Activated CD8-positive, alpha-beta memory T cell treated with anti-CD3 and anti-CD28 coated beads, Interleukin-2, amount 10 ng/mL, durations not matched to agents 7 days and 5 days (primary cell): ENCODE measurements around the gene ATXN1. TPM values are rescaled to one million over a fixed set of nuclear protein-coding genes. Genes with fewer than 3 reads are reported as not detected.
A peak's percentile ranks its signal among the peaks of the same experiment; 100 is the strongest.

Source experiments
- ATAC-seq: fragments of 150-1000 bp; cut with Tn5 transposase; one replicate; pipeline ENCODE4 v1.10.0; 2021; ENCODE audit warnings: moderate library complexity
- CTCF ChIA-PET: fragments of 350-600 bp; sonication (Branson Sonifier 250); formaldehyde crosslinking; loops from one replicate; lab custom pipeline; 2021; ENCODE audit warnings: antibody characterized with exemption; lab: Charles Lee
- DNase-seq: peaks from one replicate; pipeline ENCODE4 v3.0.0-alpha.2; 2020
- H3K27ac Mint-ChIP-seq: one replicate; pipeline ENCODE4 v1.8.0; 2021; ENCODE audit warnings: mild to moderate bottlenecking, mixed read lengths
- H3K27me3 Mint-ChIP-seq: one replicate; pipeline ENCODE4 v1.8.0; 2021; ENCODE audit warnings: mixed read lengths
- H3K36me3 Mint-ChIP-seq: one replicate; pipeline ENCODE4 v1.8.0; 2021; ENCODE audit warnings: mild to moderate bottlenecking, mixed read lengths
- H3K4me1 Mint-ChIP-seq: one replicate; pipeline ENCODE4 v1.8.0; 2021; ENCODE audit warnings: mixed read lengths
- H3K4me3 Mint-ChIP-seq: one replicate; pipeline ENCODE4 v1.8.0; 2021; ENCODE audit warnings: mild to moderate bottlenecking, moderate library complexity, mixed read lengths
- H3K9me3 Mint-ChIP-seq: one replicate; pipeline ENCODE4 v1.8.0; 2022; ENCODE audit warnings: low read depth, mixed read lengths
- total RNA-seq, 2 experiments: library from RNA; stranded (reverse); gene quantifications; one replicate each; pipeline ENCODE4 v1.2.3, GENCODE V29; 2021

Gene ATXN1
- total RNA-seq, 2 experiments from 2014 or later, result 84.6 to 117 TPM

DNA sequence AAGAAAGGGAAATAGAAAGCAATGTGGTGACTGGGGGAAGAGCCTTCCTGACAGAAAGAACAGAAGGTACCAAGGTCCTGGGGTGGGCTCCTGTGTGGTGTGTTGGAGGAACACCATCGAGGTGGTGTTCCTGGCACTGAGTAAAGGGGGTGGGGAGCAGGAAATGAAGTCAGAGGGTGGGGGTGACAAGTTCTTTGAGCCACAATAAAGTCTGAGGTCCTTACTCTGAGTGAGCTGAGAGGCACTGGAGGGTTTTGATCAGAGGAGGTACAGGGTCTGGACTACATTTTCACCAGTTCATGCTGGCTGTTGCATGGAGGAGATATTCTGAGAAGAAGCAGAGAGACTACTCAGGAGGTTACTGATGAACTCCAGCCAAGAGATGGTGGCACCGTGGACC lies 324.7 kb downstream of the ATXN1 start:
- Mint-ChIP-seq H3K9me3 (no peaks in the 10 kb centered on the region), H3K4me3 (peak overlapping the region; percentile 91), H3K4me1 (peaks cover 84% of the 10 kb centered on the region), H3K27me3 (no peaks in the 10 kb centered on the region), H3K36me3 (peaks cover 35% of the 10 kb centered on the region), H3K27ac (peak overlapping the region; percentile 94)
- DNase-seq, result peak; percentile 79
- CTCF ChIA-PET, result interaction anchor here (0.8 to 3.6 kb wide), 6 partner anchors 16 to 397 kb away, joined by 3 to 23 read pairs (median 4); partner anchors contain the start of gene ATXN1
- ATAC-seq, result peak; percentile 62

DNA sequence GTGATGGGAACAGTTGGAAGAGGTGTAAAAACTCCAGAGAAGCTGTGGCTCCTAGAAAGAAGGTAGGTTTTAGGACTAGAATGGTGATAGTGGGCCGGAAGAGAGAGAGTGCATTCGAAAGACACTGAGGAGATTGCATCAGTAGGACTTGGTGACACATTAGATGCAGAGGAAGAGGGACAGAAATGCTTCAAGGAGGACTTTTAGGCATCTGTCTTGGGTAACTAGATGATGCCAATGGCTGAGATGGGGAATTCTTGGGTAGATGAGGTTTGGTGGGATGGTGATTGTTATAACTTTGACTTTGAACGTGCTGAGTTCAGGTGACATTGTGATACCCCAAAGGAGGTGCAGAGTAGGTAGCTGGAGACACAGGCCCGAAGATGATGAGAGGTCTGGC lies 326.4 kb downstream of the ATXN1 start:
- Mint-ChIP-seq H3K4me1 (peaks cover 82% of the 10 kb centered on the region), H3K27me3 (no peaks in the 10 kb centered on the region), H3K36me3 (peaks cover 34% of the 10 kb centered on the region), H3K4me3 (peak overlapping the region; percentile 23), H3K27ac (peak overlapping the region; percentile 94), H3K9me3 (no peaks in the 10 kb centered on the region)
- CTCF ChIA-PET, result interaction anchor here (0.9 kb wide), 1 partner anchor 32 kb away, joined by 3 read pairs; no protein-coding TSS in a partner anchor
- DNase-seq (no peak), ATAC-seq (no peak)

DNA sequence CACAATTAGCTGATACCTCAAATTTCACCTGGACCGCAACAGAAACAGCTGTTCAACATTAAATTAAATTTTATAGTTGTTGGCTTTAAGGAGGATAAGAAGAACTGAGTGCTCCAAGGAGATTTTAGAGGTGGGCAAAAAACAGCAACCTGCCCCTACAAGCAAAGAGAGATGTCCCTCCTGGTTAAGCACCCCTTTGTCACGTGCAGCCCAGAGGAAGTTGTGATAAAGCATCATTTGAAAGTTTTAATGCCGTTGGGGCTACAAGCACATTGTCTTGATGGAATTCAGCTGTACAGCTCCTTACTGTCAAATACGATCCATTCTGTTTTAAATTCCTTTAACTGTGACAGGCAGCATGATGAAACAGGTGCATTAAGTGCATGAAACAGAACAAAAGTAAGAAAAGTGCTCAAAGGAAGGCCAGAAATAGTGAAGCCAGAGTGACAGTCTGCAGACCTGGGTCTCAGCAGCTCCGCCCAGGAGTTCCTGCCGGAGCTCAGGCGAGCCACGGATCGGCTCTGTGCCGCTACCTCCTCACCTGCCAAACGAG lies 327.8 kb downstream of the ATXN1 start:
- Mint-ChIP-seq H3K4me3 (no peak overlapping the region), H3K27ac (peak overlapping the region; percentile 41), H3K9me3 (no peaks in the 10 kb centered on the region), H3K4me1 (peaks cover 71% of the 10 kb centered on the region), H3K36me3 (peaks cover 44% of the 10 kb centered on the region), H3K27me3 (no peaks in the 10 kb centered on the region)
- ATAC-seq, result no peak
- no peak for DNase-seq
- CTCF ChIA-PET, result interaction anchor here (1.3 kb wide), 2 partner anchors 8 to 12 kb away, joined by 3 to 5 read pairs; no protein-coding TSS in a partner anchor

DNA sequence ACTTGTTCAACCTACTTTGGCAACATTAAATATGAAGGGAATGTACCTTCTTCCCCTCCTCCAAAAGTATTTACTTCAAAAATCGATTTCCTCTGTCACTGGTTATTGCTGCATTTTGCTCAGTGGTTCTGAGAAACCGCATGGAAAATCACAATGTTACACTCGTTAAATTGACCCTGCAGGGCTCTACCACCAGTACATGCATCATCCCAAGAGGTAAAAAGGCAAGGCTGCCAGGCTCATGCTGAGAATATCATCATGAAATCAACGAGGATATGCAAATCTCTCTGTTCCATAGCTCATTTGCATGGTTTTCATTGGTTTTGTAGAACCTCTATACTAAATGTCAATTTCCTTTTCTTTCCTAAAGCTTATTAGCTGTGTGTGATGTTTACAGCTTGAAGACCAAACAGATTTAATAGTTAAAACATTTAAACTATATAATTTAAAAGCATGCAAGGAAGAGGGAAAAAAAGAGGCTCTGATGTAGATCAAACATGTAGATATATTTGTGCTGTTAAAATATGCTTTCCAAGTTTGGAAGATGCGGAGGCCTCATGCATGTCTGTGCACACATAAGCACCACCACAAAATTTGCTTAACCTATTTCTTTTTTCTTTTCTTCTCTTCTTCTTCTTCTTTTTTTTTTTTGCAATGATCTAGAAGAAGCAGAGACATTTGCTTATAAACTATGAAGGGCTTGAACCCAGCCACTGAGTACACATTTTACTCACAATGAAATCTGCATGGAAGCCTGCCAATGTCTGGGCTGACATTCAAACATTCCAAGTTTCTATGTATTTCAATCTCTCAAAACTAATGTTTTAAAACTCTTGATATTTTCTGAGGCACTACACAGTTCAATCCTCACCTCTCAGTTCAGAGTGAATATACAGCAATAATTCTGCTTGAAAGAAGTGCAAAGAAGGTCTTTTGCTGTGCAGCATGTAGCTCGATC lies 328.9 kb downstream of the ATXN1 start:
- CTCF ChIA-PET, result interaction anchor here (0.7 to 1.3 kb wide), 3 partner anchors 10 to 1044 kb away, joined by 3 to 5 read pairs (median 3); no protein-coding TSS in a partner anchor
- H3K36me3 Mint-ChIP-seq, result peaks cover 39% of the 10 kb centered on the region
- ATAC-seq (peak; percentile 25), DNase-seq (peak; percentile 46)
- H3K4me1 Mint-ChIP-seq, result peaks cover 66% of the 10 kb centered on the region
- no peak overlapping the region for H3K4me3 Mint-ChIP-seq
- H3K9me3 Mint-ChIP-seq, result no peaks in the 10 kb centered on the region
- no peaks in the 10 kb centered on the region for H3K27me3 Mint-ChIP-seq
- peak overlapping the region; percentile 26 for H3K27ac Mint-ChIP-seq

DNA sequence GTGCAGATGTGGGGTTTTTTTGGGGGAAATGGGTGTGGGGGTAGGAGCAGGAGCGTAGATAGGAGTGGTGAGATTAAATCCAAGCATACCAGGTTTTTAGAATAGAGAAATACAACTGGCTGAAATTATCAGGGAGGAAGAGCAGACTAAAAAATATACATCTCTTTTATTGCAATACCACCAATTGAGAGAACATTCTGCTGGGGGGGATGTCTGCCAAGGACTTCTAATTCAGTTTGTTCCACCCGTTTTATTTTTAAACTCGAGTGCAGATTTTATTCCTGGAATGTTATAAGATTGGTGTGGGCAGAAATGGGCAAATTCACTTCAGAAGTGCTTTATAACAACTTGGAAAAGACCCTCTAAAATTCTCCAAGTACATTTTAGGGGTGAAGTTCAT lies 330.2 kb downstream of the ATXN1 start:
- Mint-ChIP-seq H3K4me1 (peaks cover 57% of the 10 kb centered on the region), H3K36me3 (peaks cover 31% of the 10 kb centered on the region)

DNA sequence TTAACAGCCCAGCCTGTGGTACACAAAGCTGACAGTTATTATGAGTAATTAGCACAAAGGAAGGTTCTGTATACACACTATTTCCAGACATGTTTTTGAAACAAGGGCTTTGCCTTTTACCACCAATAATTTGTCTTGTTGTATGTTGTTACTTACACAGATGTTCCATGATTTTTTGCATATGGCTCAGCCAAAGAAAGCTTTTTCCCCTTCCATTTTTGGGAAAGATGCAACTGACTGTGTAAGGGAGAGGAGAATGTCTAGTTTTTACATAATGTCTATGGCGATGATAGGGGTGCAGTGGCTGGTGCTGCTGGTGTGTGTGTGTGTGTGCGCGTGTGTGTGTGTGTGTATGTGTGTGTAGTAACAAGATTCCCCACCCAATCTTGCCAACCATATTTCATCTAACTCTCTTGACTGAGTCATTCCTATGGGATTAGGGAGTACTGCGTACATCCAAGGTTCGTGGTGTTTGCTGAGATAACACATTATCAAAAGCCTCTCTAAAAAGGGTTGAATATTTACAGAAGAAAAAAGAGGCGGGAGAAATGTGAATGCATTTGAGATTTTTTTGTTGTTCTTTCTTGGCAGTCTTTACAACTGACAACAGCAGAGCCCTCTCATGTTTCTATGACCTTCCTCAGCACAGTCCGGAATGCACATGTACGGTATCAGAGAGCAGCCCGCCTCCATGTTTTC lies 330.7 kb downstream of the ATXN1 start:
- peaks cover 33% of the 10 kb centered on the region for H3K36me3 Mint-ChIP-seq
- no peak for ATAC-seq
- CTCF ChIA-PET, result no interaction called here
- H3K4me1 Mint-ChIP-seq, result peaks cover 55% of the 10 kb centered on the region
- no peaks in the 10 kb centered on the region for H3K27me3 Mint-ChIP-seq
- DNase-seq, result no peak
- H3K27ac Mint-ChIP-seq, result no peak overlapping the region
- no peaks in the 10 kb centered on the region for H3K9me3 Mint-ChIP-seq
- H3K4me3 Mint-ChIP-seq, result no peak overlapping the region

More for the DNA sequence above, 330.2 kb downstream of the ATXN1 start:
- no peaks in the 10 kb centered on the region for H3K27me3 Mint-ChIP-seq
- H3K9me3 Mint-ChIP-seq, result no peaks in the 10 kb centered on the region
- no peak overlapping the region for H3K4me3 Mint-ChIP-seq
- CTCF ChIA-PET, result no interaction called here
- ATAC-seq (no peak), DNase-seq (no peak)
- no peak overlapping the region for H3K27ac Mint-ChIP-seq

DNA sequence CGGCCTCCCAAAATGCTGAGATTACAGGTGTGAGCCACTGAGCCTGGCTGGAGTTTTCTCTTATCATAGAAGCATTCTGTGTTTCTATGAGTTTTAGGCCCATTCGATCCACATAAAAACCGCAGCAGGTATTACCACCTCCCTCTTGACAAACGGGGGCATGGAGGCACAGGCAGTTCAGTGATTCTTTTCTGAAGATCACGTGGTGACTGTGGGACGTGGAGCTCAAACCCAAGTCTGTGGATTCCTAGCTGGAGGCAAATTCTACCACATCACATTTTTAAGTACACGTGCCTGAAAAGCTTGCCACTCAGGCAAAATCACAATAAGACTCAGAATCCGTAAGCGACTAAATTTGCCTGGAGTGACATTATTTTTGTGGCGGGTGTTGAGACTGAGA lies 331.6 kb downstream of the ATXN1 start:
- Mint-ChIP-seq H3K36me3 (peaks cover 25% of the 10 kb centered on the region), H3K9me3 (no peaks in the 10 kb centered on the region), H3K4me3 (no peak overlapping the region), H3K27ac (no peak overlapping the region), H3K27me3 (no peaks in the 10 kb centered on the region), H3K4me1 (peaks cover 46% of the 10 kb centered on the region)
- DNase-seq (no peak), ATAC-seq (no peak)
- CTCF ChIA-PET, result interaction anchor here (1.0 kb wide), 1 partner anchor 20 kb away, joined by 3 read pairs; no protein-coding TSS in a partner anchor

DNA sequence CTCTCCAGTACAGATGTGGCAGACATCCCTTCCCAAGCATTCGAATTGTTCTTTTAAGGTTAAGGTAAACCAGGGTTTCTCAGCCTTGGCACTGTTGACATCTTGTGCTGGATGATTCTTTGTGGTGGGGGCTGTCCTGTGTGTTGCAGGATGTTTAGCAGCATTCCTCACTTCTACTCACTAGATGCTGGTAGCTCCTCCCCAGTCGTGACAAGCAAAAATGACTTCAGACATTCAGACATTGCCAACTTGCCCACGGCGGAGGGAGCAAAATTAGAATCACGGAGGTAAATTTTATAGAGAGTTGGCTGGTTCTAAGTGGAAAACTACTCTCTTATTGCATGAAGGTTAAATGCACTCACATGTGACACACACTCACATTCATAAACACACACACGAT lies 334.1 kb downstream of the ATXN1 start:
- peaks cover 25% of the 10 kb centered on the region for H3K36me3 Mint-ChIP-seq
- ATAC-seq, result no peak

DNA sequence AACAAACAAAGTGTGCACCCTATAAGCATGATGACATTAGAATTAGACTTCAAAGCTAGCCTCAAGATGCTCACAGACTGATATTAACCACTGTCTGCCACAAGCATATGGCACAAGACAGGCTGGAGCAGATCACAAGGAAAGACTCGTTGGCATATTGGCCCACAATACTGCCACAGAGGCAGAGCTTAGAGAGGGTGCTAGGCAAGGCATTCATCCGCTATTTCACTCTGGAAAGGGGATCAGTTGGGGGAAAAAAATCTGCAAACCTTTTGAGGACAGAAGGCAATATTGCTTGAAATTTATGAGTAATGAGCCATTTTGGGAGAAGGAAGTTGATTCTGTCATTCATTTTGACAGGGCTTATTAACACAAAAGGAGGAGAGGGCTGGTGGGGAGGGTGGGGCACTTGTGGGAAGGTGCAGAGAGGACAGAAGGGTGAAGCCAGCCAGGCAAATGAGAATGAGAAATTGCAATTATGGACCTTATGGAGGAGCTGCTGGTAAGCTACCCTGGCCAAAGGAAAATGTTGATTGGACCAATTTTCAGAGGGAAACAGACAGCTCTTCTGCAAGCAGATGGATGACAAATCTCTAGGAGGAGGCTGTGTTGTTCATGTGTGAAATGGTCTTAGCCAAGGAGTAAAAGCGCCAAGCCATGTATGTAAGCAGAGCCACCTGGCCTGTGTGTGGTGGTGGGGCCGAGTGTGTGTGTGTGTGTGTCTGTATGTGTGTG lies 335.2 kb downstream of the ATXN1 start:
- Mint-ChIP-seq H3K27me3 (no peaks in the 10 kb centered on the region), H3K9me3 (no peaks in the 10 kb centered on the region), H3K36me3 (peaks cover 25% of the 10 kb centered on the region), H3K4me1 (peaks cover 39% of the 10 kb centered on the region), H3K27ac (peak overlapping the region; percentile 13), H3K4me3 (no peak overlapping the region)
- DNase-seq (no peak), ATAC-seq (no peak)
- CTCF ChIA-PET, result interaction anchor here (1.0 to 1.5 kb wide), 3 partner anchors 12 to 345 kb away, joined by 3 to 4 read pairs (median 3); no protein-coding TSS in a partner anchor

More for the DNA sequence above, 334.1 kb downstream of the ATXN1 start:
- CTCF ChIA-PET, result interaction anchor here (0.8 kb wide), 1 partner anchor 13 kb away, joined by 3 read pairs; no protein-coding TSS in a partner anchor
- Mint-ChIP-seq H3K27ac (no peak overlapping the region), H3K27me3 (no peaks in the 10 kb centered on the region), H3K9me3 (no peaks in the 10 kb centered on the region), H3K4me1 (peaks cover 36% of the 10 kb centered on the region), H3K4me3 (no peak overlapping the region)
- DNase-seq, result no peak

DNA sequence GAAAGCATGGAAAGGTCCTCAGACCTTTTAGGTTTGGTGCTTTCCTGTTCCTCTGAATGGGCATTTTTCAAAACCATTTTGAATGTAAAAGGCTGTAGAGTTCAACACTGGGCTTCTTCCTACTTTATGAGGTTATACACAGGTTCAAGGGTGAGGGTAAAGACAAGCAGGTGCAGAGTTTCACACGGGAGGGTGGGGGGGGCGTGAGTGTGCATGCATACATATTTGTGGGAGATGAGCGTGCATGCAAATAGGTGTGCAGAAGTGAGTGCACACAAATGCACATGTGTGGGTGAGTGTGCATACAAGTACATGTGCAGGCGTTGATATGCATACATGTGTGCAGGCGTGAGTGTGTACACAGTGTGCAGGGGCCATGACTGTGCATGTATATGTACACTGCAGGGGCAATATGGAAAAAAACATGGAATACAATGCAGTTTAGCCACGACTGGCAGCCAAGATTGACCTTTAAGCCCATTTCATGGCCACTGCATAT lies 339.7 kb downstream of the ATXN1 start:
- CTCF ChIA-PET, result interaction anchor here (0.6 to 3.0 kb wide), 11 partner anchors 11 to 342 kb away, joined by 3 to 21 read pairs (median 5); partner anchors contain the start of gene ATXN1
- no peak for DNase-seq
- Mint-ChIP-seq H3K27me3 (no peaks in the 10 kb centered on the region), H3K27ac (peak overlapping the region; percentile 98), H3K4me3 (peak overlapping the region; percentile 52), H3K9me3 (no peaks in the 10 kb centered on the region), H3K36me3 (peaks cover 5% of the 10 kb centered on the region), H3K4me1 (peaks cover 55% of the 10 kb centered on the region)
- peak; percentile 3 for ATAC-seq

DNA sequence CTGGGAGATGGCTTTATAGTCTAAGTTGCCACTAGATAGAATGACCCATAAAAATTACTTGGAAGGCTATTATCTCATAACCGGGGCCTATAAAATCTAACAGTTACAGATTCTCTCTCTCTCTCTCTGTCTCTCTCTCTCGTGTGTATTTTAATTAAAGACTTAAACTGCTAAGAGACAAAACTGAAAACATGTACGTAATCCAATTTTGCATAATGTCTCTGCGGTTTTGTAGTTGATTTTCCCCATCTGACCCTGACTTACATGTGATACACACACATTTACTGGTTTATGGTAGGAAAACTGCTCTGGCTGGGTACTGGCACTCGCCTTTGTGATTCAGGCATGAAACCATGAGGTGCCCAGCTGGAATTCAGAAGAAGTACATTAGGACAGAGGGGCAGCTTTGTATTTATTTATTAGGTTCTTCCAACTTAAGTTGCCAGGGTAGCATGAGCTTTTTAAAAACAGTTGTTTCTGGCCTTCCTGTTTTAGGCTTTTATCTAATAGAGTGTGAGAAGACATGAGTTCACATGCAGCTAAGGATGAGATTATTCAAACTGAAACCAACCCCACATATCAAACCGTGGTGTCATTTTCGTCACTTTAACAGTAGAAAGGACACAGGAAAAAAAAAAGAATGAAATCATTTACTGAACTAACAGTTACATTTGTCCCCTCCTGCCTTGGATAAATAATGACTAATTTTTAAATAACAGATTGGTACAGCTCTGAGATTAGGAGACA lies 340.4 kb downstream of the ATXN1 start:
- peak overlapping the region; percentile 98 for H3K27ac Mint-ChIP-seq
- CTCF ChIA-PET, result interaction anchor here (0.6 to 3.0 kb wide), 16 partner anchors 11 to 342 kb away, joined by 3 to 21 read pairs (median 4); partner anchors contain the start of gene ATXN1
- peaks cover 2% of the 10 kb centered on the region for H3K36me3 Mint-ChIP-seq
- H3K4me3 Mint-ChIP-seq, result peak overlapping the region; percentile 52
- DNase-seq (peak; percentile 65), ATAC-seq (peak; percentile 89)
- no peaks in the 10 kb centered on the region for H3K9me3 Mint-ChIP-seq
- no peaks in the 10 kb centered on the region for H3K27me3 Mint-ChIP-seq
- peaks cover 52% of the 10 kb centered on the region for H3K4me1 Mint-ChIP-seq
